Hindlimb muscle (tissue), 1 donor: ENCODE data around the gene CTDP1. TPM values are rescaled to one million over a fixed set of nuclear protein-coding genes. Genes with fewer than 3 reads are reported as not detected.
"Not testable (repeated sequence)": the region's sequence is repeated elsewhere in the genome, so short reads cannot be mapped to it uniquely, and the experiment has no call there.

ENCODE experiments used
- DNase-seq: peaks from one replicate; pipeline ENCODE4 v3.0.0-alpha.2; 2013
- polyA plus RNA-seq: library from polyadenylated mRNA; unstranded; fragments of 120-200 nt; gene quantifications from one replicate; pipeline ENCODE4 v1.2.1, GENCODE V29; 2013; ENCODE audit not compliant: insufficient read length

Gene CTDP1
- polyA plus RNA-seq, 1 donor: 11.0 TPM

DNA sequence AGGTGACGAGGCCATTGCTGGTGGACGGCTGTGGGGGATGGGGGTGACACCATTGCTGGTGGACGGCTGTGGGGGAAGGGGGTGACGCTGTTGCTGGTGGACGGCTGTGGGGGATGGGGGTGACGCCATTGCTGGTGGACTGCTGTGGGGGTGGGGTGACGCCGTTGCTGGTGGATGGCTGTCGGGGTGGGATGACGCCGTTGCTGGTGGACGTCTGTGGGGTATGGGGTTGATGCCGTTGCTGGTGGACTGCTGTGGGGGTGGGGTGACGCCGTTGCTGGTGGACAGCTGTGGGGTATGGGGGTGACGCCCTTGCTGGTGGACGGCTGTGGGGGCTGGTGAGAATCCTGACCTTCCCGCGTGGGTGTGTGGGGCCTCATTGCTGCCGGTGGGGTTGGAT, 47.1 kb downstream of the CTDP1 start:
- DNase-seq: no peak

- no peak for DNase-seq
Observed at GRCh38 chr18:79727211-79727610, 47.6 kb downstream of the CTDP1 start.

- DNase-seq: no peak
Observed at GRCh38 chr18:79728931-79729586, 49.5 kb downstream of the CTDP1 start.

DNA sequence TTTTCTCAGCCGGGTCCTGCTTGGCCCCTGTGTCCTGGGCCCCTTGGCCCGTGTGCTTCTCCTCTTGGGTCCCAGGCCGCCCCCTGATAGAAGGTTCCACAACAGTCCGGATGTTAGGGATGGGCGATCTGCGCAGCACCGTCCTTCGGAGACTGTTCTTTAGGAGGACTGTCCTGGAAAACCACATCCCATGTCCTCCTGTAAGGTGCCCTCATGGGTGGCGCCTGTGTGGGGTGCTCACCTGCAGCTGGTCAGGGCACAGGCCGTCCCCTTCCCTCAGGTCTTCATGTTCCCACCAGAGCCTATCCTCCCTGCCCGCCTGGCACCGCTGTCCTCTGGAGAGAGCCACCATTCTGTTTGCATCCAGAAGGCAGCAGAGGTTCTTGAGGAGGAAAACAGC, 50.0 kb downstream of the CTDP1 start:
- no peak for DNase-seq

DNA sequence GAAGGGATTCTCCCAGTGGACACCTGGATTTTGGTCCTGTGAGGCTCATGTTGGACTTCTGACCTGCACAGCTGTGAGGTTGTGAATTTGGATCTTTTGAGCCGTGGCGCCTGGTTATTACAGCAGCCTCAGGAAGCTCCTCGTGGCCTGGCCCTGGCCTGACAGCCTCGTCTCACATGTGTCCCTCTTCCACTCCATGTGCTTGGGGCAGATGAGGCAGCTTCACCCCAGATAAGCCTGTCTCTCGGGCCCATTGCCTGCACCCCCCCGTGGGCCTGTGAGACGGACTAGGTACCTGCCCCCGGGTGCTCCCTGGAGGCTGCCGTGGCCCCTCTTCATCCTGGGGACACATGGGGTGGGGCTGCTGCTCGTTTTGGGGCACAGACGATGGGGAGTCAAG, 51.2 kb downstream of the CTDP1 start:
- DNase-seq: no peak

DNA sequence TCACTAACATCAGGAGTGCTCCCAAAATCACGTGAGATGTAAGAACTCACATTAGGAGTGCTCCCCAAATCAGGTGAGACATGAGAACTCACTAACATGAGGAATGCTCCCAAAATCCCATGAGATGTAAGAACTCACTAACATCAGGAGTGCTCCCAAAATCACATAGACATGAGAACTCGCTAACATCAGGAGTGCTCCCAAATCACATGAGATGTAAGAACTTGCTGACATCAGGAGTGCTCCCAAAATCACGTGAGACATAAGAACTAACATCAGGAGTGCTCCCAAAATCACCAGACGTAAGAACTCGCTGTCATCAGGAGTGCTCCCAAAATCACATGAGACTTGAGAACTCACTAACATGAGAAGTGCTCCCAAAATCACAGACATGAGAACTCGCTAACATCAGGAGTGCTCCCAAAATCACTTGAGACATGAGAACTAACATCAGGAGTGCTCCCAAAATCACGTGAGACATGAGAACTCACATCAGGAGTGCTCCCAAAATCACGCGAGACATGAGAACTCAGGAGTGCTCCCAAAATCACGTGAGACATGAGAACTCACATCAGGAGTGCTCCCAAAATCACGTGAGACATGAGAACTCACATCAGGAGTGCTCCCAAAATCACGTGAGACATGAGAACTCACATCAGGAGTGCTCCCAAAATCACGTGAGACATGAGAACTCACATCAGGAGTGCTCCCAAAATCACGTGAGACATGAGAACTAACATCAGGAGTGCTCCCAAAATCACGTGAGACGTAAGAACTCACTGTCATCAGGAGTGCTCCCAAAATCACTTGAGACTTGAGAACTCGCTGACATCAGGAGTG, 52.5 kb downstream of the CTDP1 start:
- not testable (repeated sequence) for DNase-seq

GRCh38 chr18:79732721-79733025, 53.1 kb downstream of the CTDP1 start:
- DNase-seq: no peak

GRCh38 chr18:79733135-79733701, 53.6 kb downstream of the CTDP1 start:
- DNase-seq: peak; percentile 34

- DNase-seq: no peak
Observed at GRCh38 chr18:79733986-79734770, 54.6 kb downstream of the CTDP1 start.

- no peak for DNase-seq
Observed at GRCh38 chr18:79735071-79735980, 55.7 kb downstream of the CTDP1 start.

DNA sequence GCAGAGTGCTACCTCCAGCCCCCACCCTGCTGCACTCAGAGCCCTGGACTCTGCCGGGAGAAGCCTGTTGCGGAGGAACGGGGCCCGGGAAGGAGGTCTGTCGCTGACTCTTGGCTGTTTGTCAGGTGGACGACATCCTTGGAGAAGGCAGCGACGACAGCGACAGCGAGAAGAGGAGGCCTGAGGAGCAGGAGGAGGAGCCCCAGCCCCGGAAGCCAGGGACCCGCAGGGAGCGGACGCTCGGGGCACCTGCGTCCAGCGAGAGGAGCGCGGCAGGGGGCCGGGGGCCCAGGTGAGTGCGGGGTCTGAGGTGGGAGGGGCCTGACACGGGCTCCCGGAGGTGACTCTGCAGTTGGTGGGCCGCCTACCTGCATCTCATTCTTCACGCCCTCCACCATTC, 56.6 kb downstream of the CTDP1 start:
- DNase-seq: no peak

DNA sequence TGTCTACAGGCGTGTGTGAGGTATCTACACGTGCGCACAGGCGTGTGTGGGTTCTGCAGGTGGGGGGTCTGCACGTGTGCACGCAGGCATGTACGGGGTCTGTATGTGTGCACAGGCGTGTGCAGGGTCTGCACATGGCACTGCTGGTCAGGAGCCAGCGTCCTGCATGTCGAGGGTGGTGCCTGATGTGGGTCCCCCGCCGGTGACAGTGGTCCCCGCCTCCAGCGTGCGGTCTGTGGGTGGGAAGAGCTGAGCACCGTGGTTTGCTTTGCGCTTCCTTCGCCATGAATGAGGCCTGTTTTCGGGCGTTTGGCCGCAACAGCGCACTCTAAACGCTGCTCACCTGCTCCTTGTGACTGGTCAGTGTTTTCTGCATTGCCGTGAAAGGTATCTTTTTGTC, 57.2 kb downstream of the CTDP1 start:
- no peak for DNase-seq

DNA sequence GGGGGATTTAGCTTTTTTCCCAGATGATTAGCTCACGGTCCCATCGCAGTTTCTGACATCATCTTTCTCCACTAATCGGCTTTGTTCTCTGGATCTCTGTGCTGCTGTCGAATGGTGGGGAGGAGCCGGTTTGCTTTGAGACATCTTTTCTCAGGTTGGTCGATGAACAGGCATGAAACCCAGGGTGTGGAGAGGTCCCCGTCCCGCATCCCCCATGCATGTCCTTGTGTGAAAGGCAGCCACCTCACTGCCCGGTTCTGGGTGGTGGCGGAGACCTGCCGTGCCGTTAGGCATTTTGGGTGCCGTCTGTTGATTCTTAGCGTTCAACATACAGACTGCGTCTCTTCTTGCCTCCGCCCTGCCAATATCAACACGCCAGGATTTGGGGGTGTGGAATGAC, 57.8 kb downstream of the CTDP1 start:
- no peak for DNase-seq

DNA sequence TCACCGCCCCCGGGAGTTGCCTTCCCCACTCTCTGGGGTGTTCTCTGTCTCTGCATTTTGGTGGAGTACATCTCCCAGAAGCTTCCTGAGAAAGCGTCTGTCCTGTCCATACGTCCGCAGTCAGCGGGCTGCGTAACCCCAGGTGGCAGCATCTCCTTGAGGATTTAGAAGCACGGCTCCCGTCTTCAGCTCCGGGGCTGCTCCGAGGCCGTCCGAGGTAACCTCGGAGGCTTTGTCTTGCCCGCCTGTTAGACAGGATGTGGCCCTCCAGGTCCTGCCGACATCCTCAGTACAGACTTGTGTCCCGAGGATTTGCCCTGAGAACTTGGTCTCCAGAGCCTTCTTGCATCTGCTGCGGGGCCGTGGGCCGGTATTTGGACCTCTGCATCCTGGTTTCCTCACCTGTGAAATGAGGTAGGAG, 58.4 kb downstream of the CTDP1 start:
- DNase-seq: no peak

DNA sequence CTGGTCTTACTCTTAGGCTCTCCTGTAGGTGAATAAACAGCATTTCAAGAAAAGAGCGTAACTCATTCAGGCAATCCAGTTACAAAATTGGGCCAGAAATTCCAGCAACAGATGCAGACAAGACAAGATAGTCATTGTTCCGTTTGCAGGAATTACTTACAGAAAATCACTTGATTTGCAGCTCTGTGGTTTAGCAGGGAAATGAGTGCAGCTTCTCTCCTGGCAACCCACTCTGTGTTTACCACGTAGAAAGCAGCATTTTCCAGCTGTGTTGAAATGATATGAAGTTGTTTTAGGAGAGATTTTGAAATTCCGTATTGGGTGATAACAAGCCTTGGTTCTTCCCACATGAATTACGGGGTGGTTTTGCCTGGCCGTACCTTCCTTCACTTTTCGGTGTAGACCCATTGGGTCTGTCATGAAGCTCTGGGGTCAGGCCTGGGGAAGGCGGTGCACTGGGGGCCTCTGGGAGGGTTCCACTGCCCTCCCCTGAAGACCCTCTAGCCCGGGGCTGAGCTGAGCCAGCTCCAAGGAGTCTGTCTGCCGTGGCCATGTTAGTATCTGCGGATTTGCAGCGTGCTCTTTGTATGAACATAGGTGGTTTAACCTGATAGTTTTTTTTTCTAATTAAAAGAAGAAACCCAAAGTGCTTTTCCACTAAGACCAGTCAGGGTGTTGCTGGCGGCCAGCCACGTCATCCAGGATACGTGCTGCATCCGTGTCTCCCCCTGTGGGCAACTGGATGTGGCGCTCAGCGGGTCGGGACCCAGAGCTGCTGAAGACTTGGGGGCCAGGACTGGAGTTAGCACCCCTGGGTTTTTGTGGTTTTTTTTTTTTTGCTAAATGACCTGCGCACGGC, 59.2 kb downstream of the CTDP1 start:
- DNase-seq: peak; percentile 28

DNA sequence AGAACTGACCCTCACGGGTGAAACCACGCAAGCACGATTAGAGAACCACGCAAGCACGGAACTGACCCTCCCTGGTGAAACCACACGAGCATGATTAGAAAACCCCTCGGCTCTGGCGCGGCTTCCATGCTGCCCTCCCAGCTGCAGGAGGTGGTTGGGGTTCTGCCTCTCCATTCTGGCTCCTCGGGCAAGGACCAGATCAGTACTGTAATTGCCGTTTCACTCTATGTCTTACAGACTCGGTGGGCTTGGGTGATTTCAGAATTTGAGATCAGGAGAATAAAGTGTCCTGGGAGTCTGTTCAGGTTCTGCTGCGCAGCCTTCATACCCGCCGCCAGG, 59.8 kb downstream of the CTDP1 start:
- no peak for DNase-seq

DNA sequence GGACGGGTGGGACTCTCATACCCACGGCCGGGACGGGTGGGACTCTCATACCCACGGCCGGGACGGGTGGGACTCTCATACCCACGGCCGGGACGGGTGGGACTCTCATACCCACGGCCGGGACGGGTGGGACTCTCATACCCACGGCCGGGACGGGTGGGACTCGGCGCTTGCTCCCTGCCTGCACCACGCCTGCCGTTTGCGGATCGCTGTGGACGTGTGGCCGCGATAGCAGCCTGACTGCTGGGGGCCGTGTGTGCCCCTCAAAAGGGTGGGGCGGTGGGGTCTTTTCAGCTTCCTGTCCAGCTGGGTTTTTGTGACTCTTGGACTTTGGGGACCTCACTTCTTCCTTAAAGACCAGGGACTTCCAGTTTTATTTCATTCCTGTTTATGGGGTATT, 60.4 kb downstream of the CTDP1 start:
- not testable (repeated sequence) for DNase-seq

GRCh38 chr18:79740521-79741361, 61.1 kb downstream of the CTDP1 start:
- DNase-seq: no peak

DNA sequence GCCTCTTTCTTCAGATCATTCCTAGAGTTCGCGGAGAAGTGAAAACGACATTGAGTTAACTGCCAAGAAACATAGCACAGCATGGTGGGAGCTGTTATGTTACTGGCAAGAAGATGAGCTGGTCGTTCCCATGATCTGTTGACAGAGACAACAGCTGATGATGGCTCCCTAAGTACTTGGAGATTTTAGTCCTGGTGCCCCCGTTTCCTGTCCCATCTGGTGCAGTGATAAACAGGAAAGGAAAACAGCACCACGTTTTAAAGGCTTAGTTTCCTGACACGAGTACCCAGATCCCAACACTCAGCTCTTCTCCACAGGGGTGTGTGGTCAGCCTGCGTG, 61.7 kb downstream of the CTDP1 start:
- no peak for DNase-seq

DNA sequence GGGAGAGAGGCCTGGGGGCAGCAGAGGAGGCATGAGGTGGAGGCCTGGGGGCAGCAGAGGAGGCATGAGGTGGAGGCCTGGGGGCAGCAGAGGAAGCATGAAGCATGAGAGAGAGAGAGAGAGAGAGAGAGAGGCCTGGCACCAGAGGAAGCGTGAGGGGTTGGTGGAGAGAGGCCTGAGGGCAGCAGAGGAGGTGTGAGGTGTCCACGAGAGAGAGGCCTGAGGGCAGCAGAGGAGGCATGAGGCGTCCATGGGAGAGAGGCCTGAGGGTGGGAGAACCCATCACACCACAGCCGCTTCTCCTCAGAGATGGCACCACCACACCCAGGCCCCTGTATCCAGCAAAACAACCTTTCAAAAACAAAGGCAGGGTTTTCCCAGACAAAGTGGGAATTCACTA, 62.5 kb downstream of the CTDP1 start:
- DNase-seq: no peak
